Suprapubic skin (tissue), 4 donors: ENCODE data around the gene EXD2. TPM values are rescaled to one million over a fixed set of nuclear protein-coding genes. Genes with fewer than 3 reads are reported as not detected.
A peak's percentile ranks its signal among the peaks of the same experiment; 100 is the strongest.

Source experiments
- DNase-seq, 2 donors: peaks; one replicate each; pipeline ENCODE4 v3.0.0-alpha.2; 2019; ENCODE audit warnings: low spot score in 2 of 2
- H3K27ac ChIP-seq: fragments of 200-600 bp; sonication (generic); one replicate; pipeline ENCODE4 v1.5.1; 2019
- H3K27me3 ChIP-seq: fragments of 200-600 bp; sonication (generic); one replicate; pipeline ENCODE4 v1.5.1; 2019
- H3K36me3 ChIP-seq: fragments of 200-600 bp; sonication (generic); one replicate; pipeline ENCODE4 v1.5.1; 2019
- H3K4me1 ChIP-seq: fragments of 200-600 bp; sonication (generic); one replicate; pipeline ENCODE4 v1.5.1; 2019
- H3K4me3 ChIP-seq: fragments of 200-600 bp; sonication (generic); one replicate; pipeline ENCODE4 v1.5.1; 2019; ENCODE audit warnings: mild to moderate bottlenecking
- H3K9me3 ChIP-seq: fragments of 200-600 bp; sonication (generic); one replicate; pipeline ENCODE4 v1.5.1; 2019
- CTCF ChIP-seq, 2 donors: fragments of 200-600 bp in 1 of 2; fragments of 450-650 bp in 1 of 2; sonication (generic) in 1 of 2; IDR thresholded peaks; one replicate each; pipeline ENCODE4 v1.5.1; 2016 to 2019; ENCODE audit warnings: antibody characterized with exemption in 2 of 2, mild to moderate bottlenecking in 1 of 2, moderate library complexity in 1 of 2
- EP300 ChIP-seq: sonication (generic); formaldehyde crosslinking; IDR thresholded peaks from one replicate; pipeline ENCODE4 v1.6.1; 2017; ENCODE audit warnings: antibody characterized with exemption
- POLR2A ChIP-seq, 2 donors: fragments of 450-650 bp; IDR thresholded peaks; one replicate each; pipeline ENCODE4 v1.6.1; 2017; ENCODE audit warnings: antibody characterized with exemption in 2 of 2, mild to moderate bottlenecking in 2 of 2, moderate library complexity in 2 of 2
- POLR2AphosphoS5 ChIP-seq, 3 donors: sonication (generic); formaldehyde crosslinking; IDR thresholded peaks; one replicate each; pipeline ENCODE4 v1.6.1; 2017; ENCODE audit warnings: antibody characterized with exemption in 3 of 3
- WGBS: methylation state at CpG from one replicate; pipeline ENCODE4 v1.1.5; 2018; 5-methylcytosine and 5-hydroxymethylcytosine counted together
- total RNA-seq, 4 donors: library from RNA; depleted of rRNA; stranded (reverse); fragments of >200 nt; gene quantifications; one replicate each; pipeline ENCODE4 v1.1.0, GENCODE V29; 2016

Gene EXD2
- total RNA-seq, 4 donors from 2014 or later: 17.6 to 26.8 (median 19.6) TPM

GRCh38 chr14:69247676-69248440 lies 56.6 kb downstream of the EXD2 start:
- TF ChIP-seq CTCF (IDR thresholded peaks at IDR 0.05) (no peak), POLR2AphosphoS5 (IDR thresholded peaks at IDR 0.05) (peak in 2 of 3 donors; percentile 78 to 95)
- Histone ChIP-seq H3K27ac (peak overlapping the region; percentile 31), H3K27me3 (no peaks in the 10 kb centered on the region), H3K9me3 (no peaks in the 10 kb centered on the region), H3K36me3 (no peaks in the 10 kb centered on the region), H3K4me3 (no peak overlapping the region), H3K4me1 (peaks cover 5% of the 10 kb centered on the region)
- 57% methylated on average over 3 of the region's 3 CpGs for WGBS
- DNase-seq: peak in 1 of 2 donors; percentile 79

GRCh38 chr14:69249603-69250002 lies 58.3 kb downstream of the EXD2 start:
- Histone ChIP-seq H3K4me3 (no peak overlapping the region), H3K27ac (no peak overlapping the region), H3K4me1 (peaks cover 6% of the 10 kb centered on the region), H3K36me3 (no peaks in the 10 kb centered on the region), H3K27me3 (no peaks in the 10 kb centered on the region), H3K9me3 (no peaks in the 10 kb centered on the region)
- WGBS: 84% methylated on average over 5 of the region's 5 CpGs
- TF ChIP-seq EP300: no peak
- no peak for TF ChIP-seq POLR2A (IDR thresholded peaks at IDR 0.05)
- TF ChIP-seq POLR2AphosphoS5 (IDR thresholded peaks at IDR 0.05): no peak
- no peak for TF ChIP-seq CTCF (IDR thresholded peaks at IDR 0.05)
- no peak for DNase-seq

- DNase-seq: no peak
- Histone ChIP-seq H3K4me1 (peaks cover 6% of the 10 kb centered on the region), H3K36me3 (no peaks in the 10 kb centered on the region), H3K9me3 (no peaks in the 10 kb centered on the region), H3K27ac (no peak overlapping the region), H3K4me3 (no peak overlapping the region), H3K27me3 (peaks cover 4% of the 10 kb centered on the region)
- TF ChIP-seq POLR2A (IDR thresholded peaks at IDR 0.05): no peak
- no peak for TF ChIP-seq POLR2AphosphoS5 (IDR thresholded peaks at IDR 0.05)
- TF ChIP-seq CTCF (IDR thresholded peaks at IDR 0.05): no peak
- 44% methylated on average over 3 of the region's 3 CpGs for WGBS
Measured at GRCh38 chr14:69252851-69253250, 61.6 kb downstream of the EXD2 start.

GRCh38 chr14:69259168-69259526 lies 67.8 kb downstream of the EXD2 start:
- Histone ChIP-seq H3K36me3 (no peaks in the 10 kb centered on the region), H3K27me3 (peaks cover 62% of the 10 kb centered on the region), H3K4me1 (peaks cover 32% of the 10 kb centered on the region), H3K9me3 (no peaks in the 10 kb centered on the region), H3K27ac (no peak overlapping the region), H3K4me3 (peak overlapping the region; percentile 71)
- no peak for DNase-seq
- WGBS: 41% methylated on average over 14 of the region's 14 CpGs
- TF ChIP-seq EP300 (no peak), POLR2A (IDR thresholded peaks at IDR 0.05) (no peak), CTCF (IDR thresholded peaks at IDR 0.05) (no peak), POLR2AphosphoS5 (IDR thresholded peaks at IDR 0.05) (no peak)

- Histone ChIP-seq H3K9me3 (no peaks in the 10 kb centered on the region), H3K4me3 (peak within 1 kb of the TSS; percentile 71), H3K27ac (peak within 1 kb of the TSS; percentile 63), H3K27me3 (peaks cover 62% of the 10 kb centered on the region), H3K4me1 (peaks cover 32% of the 10 kb centered on the region), H3K36me3 (no peaks in the 10 kb centered on the region)
- no peak for DNase-seq
- no peak for TF ChIP-seq EP300
- TF ChIP-seq CTCF (IDR thresholded peaks at IDR 0.05): no peak
- TF ChIP-seq POLR2A (IDR thresholded peaks at IDR 0.05): no peak
- no peak for TF ChIP-seq POLR2AphosphoS5 (IDR thresholded peaks at IDR 0.05)
- 5% methylated on average over 19 of the region's 74 CpGs for WGBS
Measured at GRCh38 chr14:69259527-69260189, 68.4 kb downstream of the EXD2 start, which contains the start of gene GALNT16. TSS of gene GALNT16 (plus strand) at chr14:69260158. CDS start at chr14:69260291, 133 bp downstream.
